GM18868 (cell line): ENCODE data around the gene TEKT1.
A peak's percentile ranks its signal among the peaks of the same experiment; 100 is the strongest.
"Not testable (repeated sequence)": the region's sequence is repeated elsewhere in the genome, so short reads cannot be mapped to it uniquely, and the experiment has no call there.

ENCODE experiments used
- ATAC-seq: cut with Tn5 transposase; IDR thresholded peaks from one replicate; pipeline ENCODE4 v1.9.1; 2021; ENCODE audit warnings: mild to moderate bottlenecking, moderate library complexity; ENCODE audit not compliant: unreplicated experiment

The TEKT1 gene

DNA sequence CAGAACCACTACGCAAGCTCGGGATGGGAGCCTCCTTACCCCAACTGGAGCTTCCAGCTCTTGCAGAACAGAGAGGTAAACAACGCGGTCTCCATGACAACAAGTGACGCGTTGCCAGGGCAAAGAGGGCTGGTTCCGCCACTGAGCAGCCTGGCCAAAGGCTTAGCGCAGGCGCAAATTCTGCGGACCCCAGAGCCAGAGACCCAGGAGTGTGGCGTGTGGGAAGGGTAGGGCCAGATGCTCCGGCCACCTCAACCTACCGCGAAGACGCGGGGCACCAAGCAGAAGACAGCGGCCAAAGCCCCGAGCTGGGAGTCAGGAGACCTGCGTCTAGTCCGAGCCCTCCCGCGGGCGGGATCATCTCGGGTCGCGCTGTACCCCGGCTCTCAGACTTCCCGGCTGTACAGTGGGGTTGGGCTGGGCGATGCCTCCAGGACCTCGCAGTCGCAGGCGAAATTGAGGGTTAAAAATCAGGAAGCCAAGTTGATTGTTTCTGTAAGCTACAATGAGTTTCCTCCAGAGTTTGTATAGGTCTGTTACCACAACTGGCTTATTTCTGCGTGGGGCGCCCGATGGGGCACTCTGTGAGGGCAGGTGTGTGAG, at the start of gene TEKT1:
TEKT1 (minus strand) TSS at position 69 of the 603 bp plus-strand sequence. CDS start 1,353 bp downstream, outside the sequence.
- ATAC-seq: peak; percentile 54

DNA sequence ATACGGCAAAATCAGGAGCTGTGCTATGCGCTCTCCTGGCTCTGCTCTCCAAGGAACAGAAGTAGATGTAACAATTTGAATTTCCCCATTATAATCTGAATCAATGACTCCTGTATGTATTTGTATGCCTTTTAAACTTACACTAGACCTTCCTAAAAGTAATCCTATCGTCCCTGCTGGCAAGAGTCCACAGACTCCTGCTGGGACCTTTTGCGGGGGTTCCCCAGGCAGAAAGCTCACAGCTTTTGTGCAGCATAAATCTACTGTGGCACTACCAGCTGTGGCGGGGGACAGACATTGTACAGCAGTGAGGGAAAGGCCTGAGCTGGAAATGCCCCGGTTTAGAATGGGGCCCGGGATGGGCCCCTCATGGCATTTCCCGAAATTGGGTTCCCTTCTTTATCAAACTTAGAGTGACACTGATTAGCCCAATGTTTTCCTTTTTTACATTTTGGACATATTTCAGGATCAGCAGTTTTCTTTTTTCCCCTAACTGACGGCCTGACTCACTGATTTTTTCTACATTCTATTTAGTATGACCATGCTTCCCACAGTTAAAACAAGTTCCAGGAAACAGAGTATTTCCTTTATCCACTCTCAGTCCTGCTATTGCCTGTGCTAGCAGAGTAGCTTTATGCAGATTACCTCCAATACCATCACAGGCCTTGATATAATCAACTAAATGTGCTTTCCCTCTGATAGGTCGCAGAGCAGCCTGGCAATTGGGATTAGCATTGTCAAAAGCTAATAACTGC, 47.9 kb upstream of the TEKT1 start:
- ATAC-seq: not testable (repeated sequence)

DNA sequence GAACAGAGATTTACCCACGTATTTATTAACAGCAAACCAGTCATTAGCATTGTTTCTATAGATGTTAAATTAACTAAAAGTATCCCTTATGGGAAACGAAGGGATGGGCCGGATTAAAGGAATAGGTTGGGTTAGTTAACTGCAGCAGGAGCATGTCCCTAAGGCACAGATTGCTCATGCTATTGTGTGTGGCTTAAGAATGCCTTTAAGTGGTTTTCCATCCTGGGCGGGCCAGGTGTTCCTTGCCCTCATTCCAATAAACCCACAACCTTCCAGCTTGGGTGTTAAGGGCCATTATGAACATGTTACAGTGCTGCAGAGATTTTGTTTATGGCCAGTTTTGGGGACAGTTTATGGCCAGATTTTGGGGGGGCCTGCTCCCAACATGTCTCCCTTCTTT, 43.7 kb upstream of the TEKT1 start:
- ATAC-seq: not testable (repeated sequence)

DNA sequence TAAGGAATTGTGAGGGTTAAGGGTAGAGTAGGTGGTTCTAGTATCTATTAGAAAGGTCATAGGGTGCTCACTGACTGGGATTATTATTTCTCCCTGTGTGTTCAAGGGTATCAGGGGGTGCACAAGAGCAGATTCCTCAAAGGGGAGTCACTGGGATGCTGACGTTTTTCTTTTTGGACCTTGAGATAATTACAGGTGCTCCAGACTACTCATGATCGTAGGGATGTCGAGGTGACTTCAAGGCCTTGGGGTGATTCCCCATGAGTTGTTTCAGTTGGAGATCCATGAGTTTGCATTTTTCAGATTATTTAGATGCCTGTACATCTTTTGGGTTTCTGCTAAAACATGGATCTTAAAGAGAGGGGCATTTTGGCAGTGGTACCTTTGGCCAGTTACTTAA, 41.4 kb upstream of the TEKT1 start:
- ATAC-seq: no peak

DNA sequence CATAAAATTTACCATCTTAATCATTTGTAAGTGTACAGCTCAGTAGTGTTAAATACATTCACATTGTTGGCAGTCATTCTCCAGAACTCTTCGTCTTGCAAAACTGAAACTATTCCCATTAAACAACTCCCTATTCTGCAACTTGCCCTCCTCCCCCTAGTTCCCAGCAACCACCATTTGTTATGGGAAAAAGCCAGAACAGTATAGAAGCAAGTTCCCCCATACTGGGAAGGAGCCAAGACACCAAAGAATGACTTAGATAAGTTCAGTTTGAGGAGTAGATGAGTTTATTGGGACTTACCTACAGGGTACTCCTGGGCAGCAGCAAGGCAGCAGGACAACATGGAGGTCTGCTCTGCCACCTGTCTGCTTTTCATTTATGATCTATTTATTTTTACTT, 39.3 kb upstream of the TEKT1 start:
- ATAC-seq: no peak

DNA sequence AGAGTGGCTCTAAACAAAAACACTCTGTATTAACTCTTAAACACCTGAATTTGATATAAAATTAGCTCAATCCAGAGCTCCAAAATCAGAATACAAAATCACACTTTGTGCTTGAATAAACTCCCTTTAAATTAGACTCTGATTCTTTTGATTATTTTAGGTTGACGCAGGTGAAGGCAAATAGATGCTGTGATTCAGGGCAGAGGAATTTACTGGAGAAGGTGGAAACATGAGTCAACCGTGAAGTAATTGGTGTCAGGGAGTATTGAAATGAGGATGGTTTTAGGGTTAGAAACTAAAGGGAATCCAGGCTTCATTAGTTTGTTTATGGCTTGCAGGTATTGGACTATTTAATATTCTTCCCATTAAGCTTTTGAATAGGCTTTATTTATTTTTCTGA, 37.1 kb upstream of the TEKT1 start:
- no peak for ATAC-seq

DNA sequence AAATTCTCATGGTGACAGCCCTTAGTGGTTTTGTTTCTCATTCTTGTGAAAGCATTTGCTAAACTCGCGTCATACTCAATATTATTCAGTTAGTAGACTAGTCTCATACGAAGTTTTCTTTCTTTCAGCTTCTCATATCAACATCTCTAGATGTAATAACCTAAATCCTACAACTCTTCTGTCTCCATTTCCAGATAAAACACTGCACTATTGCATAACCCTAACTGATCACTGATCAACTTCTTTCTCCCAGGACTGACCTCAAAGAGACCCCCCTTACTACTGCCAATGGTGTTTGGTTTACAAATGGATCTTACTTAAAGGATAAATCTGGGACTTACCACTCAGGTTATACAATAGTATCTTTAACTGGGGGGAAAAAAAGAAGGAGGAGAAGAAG, 36.3 kb upstream of the TEKT1 start:
- ATAC-seq: no peak

DNA sequence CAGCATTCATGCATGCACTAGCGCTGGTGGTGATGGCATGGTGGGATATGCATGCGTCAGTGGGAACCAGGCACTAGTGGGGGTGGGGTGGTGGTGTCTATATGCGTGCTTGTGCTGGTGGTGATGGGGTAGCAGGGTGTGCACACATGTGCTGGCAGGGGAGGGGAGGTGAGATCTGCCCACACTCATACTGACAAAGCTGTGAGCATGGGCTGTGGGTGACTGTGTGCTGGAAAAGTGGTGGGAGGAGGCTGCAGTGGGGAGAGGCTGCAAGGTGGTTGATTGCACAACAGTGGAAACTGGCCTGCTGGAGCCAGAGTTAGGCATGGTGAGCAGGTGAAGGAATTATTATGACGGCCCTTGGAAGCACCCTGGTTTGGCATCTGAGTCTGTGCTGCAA, 31.3 kb upstream of the TEKT1 start:
- ATAC-seq: no peak

DNA sequence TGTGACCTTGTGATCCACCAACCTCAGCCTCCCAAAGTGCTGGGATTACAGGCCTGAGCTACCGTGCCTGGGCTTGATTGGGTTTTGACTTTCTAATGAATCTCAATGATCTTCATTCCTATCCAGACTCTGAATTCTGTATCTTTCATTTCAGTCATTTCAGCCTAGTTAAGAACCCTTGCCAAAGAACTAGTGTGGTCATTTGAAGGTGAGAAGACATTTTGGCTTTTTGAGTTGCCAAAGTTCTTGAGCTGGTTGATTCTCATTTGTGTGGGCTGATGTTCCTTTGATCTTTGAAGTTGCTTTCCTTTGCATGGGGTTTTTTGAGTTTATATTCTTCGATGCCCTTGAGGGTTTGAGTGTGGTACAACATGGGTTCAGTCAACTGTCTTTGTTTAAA, 30.6 kb upstream of the TEKT1 start:
- no peak for ATAC-seq

DNA sequence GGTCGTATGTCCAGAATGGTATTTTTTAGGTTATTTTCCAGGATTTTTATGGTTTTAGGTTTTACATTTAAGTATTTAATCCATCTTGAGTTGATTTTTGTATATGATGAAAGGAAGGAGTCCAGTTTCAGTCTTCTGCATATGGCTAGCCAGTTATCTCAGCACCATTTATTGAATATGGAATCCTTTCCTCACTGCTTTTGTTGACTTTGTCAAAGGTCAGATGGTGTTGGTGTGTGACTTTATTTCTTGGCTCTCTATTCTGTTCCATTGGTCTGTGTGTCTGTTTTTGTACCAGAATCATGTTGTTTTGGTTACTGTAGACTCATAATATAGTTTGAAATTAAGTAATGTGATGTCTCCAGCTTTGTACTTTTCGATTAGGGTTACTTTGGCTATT, 26.4 kb upstream of the TEKT1 start:
- ATAC-seq: no peak

DNA sequence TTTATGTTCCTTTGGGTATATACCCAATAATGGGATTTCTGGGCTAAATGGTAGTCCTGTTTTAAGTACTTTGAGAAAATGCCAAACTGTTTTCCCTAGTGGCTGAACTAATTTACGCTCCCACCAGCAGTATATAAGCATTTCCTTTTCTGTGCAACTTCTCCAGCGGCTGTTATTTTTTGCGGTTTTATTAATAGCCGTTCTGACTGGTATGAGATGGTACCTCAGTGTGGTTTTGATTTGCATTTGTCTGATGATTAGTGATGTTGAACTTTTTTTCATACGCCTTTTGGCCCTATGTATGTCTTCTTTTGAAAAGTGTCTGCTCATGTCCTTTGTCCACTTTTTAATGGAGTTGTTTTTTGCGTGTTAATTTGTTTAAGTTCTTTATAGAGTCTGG, 25.8 kb upstream of the TEKT1 start:
- ATAC-seq: no peak

DNA sequence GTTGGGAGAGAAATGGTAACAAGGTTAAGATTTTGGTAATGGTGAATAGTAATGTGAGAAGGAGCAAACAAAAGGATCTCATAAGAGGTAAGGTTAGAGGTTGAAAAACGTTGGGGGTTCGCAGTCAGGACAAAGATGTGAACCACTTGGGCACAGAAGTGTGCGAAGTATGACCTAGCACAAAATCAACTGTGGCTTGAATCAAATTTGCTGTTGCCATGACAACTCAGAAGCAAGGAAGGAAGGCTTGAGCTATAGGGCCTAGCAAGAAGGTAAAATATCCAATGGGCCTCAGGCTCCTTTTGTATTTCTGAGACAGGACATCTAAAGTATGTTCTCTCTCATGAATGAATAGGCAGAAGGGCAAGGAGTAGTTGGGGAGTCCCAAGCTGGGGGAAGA, 24.5 kb upstream of the TEKT1 start:
- ATAC-seq: no peak

DNA sequence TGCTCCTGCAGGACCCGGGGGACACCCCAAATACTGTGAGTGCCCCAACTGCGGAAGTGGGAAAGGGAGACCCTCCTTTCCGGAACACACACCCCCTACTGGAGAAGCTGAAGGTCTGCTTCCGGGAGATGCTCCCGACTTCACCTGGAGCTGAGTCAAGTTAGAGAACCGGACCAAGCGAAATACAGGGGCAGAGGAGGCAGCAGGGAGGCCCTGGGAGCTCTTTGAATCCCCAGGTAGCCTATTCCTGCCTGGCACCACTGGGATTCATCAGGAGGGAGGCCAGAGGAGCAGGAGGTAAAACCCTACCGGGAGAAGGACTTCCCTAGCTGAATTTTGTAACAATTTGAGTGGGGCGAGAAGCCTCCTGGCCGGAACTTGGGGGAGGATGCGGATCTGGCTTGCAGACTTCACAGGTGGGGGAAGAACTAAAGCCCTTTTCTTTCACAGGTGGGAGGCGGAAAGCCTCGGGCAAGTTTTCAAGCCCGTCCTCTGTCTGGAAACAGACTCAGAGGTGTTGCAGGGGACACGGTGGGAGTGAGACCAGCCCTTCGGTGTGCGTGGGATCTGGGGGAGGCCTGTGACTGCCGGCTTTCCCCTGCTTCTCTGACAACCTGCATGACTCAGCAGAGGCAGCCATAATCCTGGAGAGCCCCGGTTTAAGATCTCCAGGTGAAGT, 22.4 kb upstream of the TEKT1 start:
- no peak for ATAC-seq

DNA sequence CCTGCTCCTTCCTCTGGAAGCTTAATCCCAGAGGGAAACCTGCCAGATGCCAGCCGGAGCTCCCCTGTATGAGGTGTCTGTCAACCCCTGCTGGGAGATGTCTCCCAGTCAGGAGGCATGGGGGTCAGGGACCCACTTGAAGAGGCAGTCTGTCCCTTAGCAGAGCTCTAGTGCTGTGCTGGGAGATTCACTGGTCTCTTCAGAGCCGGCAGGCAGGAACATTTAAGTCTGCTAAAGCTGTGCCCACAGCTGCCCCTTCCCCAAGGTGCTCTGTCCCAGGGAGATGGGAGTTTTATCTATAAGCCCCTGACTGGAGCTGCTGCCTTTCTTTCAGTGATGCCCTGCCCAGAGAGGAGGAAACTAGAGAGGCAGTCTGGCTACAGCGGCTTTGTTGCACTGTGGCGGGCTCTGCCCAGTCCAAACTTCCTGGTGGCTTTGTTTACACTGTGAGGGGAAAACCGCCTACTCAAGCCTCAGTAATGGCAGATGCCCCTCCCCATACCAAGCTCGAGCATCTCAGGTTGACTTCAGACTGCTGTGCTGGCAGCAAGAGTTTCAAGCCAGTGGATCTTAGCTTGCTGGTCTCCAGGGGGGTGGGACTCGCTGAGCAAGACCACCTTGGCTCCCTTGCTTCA, 17.1 kb upstream of the TEKT1 start:
- ATAC-seq: not testable (repeated sequence)

DNA sequence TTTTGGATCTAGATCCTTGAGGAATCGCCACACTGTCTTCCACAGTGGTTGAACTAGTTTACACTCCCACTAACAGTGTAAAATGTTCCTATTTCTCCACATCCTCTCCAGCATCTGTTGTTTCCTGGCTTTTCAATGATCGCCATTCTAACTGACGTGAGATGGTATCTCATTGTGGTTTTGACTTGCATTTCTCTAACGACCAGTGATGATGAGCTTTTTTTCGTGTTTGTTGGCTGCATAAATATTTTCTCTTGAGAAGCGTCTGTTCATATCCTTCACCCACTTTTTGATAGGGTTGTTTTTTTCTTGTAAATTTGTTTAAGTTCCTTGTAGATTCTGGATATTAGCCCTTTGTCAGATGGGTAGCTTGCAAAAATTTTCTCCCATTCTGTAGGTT, 14.6 kb upstream of the TEKT1 start:
- ATAC-seq: not testable (repeated sequence)

DNA sequence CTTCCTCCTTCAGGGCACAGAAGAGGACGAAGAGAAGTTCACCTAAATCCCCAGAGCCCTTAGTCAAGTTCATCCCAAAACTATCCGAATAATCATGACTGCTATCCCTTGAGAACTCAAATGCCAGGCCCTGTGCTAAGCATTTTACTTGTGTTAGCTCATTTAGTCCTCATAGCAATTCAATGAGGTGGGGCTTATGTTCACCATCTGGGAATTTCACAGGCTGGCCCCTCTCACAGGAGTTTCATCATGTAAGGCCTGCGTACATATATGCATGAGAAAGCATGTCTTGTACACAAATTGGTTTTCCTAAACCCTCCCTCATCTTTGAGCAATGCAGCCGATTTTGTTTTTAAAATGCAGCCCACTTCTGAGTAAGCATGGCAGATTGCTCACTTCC, 12.9 kb upstream of the TEKT1 start:
- ATAC-seq: not testable (repeated sequence)

DNA sequence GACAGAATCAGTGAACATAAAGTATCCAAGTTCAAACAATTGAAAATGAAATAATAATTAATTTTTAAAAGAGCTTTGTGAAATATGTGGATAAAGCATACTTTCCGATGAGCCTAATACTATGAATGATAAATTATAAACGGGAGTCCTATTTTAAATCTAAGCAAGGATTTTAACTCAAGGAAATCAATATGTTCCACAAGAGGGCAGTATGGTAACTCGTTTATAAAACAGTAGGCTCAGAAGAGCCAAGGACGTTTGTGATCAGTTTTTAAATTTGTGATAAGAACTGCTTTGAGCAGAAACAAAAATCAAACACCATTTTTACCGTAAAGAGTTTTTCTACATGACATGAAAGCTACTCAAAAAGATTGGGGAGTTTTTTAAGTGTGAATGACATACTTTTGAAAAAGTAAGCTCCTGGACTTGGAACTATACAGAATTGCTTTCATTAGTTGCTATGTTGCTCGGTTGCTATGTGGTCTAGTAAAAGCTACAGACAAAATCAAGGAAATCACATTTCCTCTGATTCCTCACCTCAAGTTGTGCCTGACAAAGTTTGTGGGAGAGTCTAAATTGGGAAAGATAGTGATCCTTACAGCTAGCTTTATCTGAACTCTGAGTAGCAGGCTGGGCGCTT, 11.8 kb upstream of the TEKT1 start:
- ATAC-seq: no peak

DNA sequence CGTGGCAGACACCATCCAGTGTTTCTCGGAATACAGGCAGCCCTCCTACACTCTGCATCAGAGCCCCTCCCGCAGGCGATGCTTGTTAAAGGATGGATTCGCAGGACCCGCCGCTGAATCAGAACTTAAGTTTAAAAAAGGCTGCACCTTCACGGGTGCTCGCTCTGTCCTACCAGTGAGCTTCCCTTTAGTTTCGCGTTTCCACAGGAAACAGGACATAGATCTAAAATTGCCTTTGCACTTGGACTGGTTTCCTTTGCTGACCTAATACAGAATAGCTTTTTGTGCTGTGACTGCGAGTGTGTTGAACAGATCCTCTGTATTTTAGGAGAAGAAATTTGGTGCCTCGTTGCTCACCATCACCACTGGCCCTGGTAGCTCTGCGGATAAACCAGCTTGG, 10.2 kb upstream of the TEKT1 start:
- ATAC-seq: not testable (repeated sequence)

DNA sequence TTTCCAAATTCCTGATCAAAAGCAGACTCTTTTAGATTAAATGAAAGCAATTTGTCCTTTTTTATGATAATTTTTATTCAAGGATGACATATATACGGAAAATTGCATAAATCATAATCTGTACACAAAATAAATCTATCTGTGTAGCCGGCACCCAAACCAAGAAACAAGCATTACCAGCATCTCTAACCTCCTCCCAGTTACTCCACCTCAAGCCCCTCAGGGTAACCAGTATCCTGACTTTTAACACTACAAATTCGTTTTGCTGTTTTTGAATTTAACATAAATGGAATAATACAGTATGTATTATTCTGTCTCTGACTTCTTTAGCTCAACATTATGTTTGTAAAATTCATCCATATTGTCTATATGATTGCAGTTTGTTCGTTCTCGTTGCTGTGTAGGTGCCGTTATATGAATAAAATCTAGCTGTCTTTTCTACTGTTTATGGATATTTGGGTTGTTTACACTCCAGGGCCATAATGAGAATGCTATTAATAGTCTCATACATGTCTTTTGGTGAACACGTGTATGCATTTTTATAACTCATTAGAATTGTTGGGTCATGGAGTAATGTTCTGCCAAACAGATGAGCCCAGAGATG, 1.0 kb downstream of the TEKT1 start:
- ATAC-seq: no peak

DNA sequence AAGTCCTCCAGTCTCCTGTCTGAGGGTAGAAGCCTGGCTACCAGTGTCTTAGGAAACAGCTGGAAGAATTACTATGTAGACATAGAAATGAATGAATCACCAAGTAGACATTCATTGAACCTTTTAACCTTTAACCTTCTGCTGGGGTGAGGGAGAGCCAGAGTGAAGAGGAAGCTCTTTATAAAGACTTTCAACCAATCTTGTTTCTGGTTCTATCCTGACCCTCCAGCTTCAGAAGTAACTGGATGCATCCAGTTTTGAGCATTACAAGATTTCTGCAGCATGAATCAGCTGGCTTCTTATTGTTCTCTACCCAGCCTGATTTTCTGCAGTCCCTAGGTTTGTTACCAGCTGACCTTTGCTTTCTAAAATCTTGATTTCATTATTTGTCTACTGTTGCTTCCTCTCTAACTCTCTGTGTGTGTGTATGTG, 8.5 kb downstream of the TEKT1 start:
- no peak for ATAC-seq

DNA sequence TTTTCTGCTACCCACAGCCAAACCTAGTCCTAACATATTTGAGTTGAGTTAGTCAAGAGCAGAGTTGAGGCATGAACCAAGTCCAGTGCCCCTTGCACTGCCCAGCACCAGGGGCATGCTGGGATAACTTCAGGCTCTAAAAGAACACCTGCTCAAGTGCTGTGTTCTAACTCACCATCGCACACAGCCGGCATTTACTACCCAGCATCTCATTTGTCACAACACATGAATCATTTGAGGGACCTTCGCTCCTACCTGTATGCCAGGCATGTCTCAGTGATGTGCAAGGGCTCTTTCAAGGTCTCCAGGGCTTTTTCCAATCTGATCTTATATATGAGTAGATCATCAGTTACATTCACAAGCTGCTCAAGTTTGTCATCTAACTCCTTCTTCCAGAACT, 12.6 kb downstream of the TEKT1 start:
- no peak for ATAC-seq
